Measurements from ENCODE around the gene PINK1.

DNA sequence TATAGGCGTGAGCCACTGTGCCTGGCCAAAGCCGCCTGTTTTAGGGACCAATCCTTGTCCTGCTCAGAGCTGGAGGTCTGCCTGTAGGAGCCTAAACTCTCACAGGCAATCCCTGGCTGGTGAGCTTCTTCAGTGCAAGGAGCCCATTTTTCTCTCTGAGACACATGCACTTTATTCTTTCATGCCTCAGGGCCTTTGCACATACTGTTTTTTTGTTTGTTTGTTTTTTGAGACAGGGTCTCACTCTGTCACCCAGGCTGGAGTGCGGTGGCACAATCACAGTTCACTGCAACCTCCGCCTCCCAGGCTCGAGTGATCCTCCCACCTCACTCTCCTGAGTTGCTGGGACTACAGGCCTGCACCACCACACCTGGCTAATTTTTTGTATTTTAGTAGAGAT lies 21.6 kb upstream of the PINK1 start:
- TF ChIP-seq, protein P1, sequence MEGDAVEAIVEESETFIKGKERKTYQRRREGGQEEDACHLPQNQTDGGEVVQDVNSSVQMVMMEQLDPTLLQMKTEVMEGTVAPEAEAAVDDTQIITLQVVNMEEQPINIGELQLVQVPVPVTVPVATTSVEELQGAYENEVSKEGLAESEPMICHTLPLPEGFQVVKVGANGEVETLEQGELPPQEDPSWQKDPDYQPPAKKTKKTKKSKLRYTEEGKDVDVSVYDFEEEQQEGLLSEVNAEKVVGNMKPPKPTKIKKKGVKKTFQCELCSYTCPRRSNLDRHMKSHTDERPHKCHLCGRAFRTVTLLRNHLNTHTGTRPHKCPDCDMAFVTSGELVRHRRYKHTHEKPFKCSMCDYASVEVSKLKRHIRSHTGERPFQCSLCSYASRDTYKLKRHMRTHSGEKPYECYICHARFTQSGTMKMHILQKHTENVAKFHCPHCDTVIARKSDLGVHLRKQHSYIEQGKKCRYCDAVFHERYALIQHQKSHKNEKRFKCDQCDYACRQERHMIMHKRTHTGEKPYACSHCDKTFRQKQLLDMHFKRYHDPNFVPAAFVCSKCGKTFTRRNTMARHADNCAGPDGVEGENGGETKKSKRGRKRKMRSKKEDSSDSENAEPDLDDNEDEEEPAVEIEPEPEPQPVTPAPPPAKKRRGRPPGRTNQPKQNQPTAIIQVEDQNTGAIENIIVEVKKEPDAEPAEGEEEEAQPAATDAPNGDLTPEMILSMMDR (conservative IDR thresholded peaks at IDR 0.05): no peak
- TF ChIP-seq EZH2 (IDR thresholded peaks at IDR 0.05; ENCODE audit: low read depth): no peak
